ENCODE results near the gene ZCCHC8. TPM values are rescaled to one million over a fixed set of nuclear protein-coding genes. Genes with fewer than 3 reads are reported as not detected.

Gene ZCCHC8
- total RNA-seq, 2 donors from 2014 or later, result 26.2 to 26.3 TPM

DNA sequence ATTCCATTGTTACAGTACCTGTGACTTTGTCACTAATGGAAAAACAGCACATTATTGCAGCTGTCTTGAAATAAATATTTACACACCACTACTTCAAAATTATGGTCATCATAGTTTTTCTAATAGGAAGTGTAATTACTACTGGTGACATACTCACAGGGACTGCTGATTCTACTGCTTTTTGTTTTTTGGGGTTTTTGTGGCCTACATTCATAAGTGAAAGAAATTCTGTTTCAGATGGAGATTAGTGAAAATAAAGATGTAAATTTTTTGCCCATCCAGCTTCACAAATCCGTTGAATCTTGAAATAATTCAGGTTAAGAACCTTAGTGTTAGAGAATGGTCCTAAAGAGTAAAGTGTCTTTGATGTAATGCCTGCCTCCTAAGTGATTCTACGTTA is 43.8 kb upstream of the ZCCHC8 start:
- no peak overlapping the region for H3K4me3 ChIP-seq (ENCODE audit: low read length)
- TF ChIP-seq, protein P1, sequence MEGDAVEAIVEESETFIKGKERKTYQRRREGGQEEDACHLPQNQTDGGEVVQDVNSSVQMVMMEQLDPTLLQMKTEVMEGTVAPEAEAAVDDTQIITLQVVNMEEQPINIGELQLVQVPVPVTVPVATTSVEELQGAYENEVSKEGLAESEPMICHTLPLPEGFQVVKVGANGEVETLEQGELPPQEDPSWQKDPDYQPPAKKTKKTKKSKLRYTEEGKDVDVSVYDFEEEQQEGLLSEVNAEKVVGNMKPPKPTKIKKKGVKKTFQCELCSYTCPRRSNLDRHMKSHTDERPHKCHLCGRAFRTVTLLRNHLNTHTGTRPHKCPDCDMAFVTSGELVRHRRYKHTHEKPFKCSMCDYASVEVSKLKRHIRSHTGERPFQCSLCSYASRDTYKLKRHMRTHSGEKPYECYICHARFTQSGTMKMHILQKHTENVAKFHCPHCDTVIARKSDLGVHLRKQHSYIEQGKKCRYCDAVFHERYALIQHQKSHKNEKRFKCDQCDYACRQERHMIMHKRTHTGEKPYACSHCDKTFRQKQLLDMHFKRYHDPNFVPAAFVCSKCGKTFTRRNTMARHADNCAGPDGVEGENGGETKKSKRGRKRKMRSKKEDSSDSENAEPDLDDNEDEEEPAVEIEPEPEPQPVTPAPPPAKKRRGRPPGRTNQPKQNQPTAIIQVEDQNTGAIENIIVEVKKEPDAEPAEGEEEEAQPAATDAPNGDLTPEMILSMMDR (conservative IDR thresholded peaks at IDR 0.05), result no peak
- no peak overlapping the region for H3K9ac ChIP-seq (ENCODE audit: extremely low read depth, low read length, poor library complexity, severe bottlenecking)
- peaks cover 71% of the 10 kb centered on the region for H3K36me3 ChIP-seq (ENCODE audit: control insufficient read depth, insufficient read depth, low read length)
- no peaks in the 10 kb centered on the region for H3K27me3 ChIP-seq (ENCODE audit: control insufficient read depth, insufficient read depth, low read length, poor library complexity, severe bottlenecking)
- H3K9me3 Mint-ChIP-seq, result no peaks in the 10 kb centered on the region
- WGBS, 2 experiments (ENCODE audit: insufficient coverage in 1 of 2, insufficient read length in 1 of 2), result 98 to 100% methylated on average over 2 of the region's 2 CpGs
- no peak overlapping the region for H3K4me3 Mint-ChIP-seq
- DNase-seq, result no peak
- H3K9me3 ChIP-seq (ENCODE audit: control insufficient read depth, low read length), result no peaks in the 10 kb centered on the region
- H3K27ac ChIP-seq (ENCODE audit: low read depth, low read length), result no peak overlapping the region
- no peaks in the 10 kb centered on the region for H3K4me1 Mint-ChIP-seq
- H3K27ac Mint-ChIP-seq, result no peak overlapping the region
- H3K27me3 Mint-ChIP-seq (ENCODE audit: insufficient read depth), result no peaks in the 10 kb centered on the region
- no peaks in the 10 kb centered on the region for H3K4me1 ChIP-seq (ENCODE audit: control insufficient read depth, insufficient read depth, low read length)
- H3K36me3 Mint-ChIP-seq (ENCODE audit: low read depth), result peaks cover 49% of the 10 kb centered on the region

DNA sequence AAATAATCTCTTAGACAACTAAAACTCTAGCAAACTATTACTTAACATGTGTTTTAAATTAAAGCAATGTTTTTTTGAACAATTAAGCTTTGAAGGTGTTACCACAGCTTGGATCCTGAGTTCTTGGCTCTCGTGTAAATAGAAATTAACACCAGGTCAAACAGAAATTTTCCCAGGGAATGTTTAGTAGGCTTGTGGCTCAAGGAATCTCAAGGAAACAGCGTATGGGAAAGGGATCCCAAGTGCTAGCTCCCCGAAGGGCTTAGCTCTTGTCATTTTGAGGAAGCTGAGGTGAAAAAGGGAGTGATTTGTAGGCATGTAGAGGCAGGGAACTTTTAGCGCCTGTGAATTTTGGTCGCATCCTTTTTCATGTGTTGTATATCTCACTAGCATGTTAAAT is 37.8 kb upstream of the ZCCHC8 start:
- Mint-ChIP-seq H3K4me1 (no peaks in the 10 kb centered on the region), H3K27me3 (ENCODE audit: insufficient read depth) (no peaks in the 10 kb centered on the region), H3K36me3 (ENCODE audit: low read depth) (peaks cover 49% of the 10 kb centered on the region), H3K27ac (peak overlapping the region; percentile 61), H3K4me3 (no peak overlapping the region), H3K9me3 (no peaks in the 10 kb centered on the region)
- 96 to 100% methylated on average over 2 to 5 of the region's 5 CpGs for WGBS, 2 experiments (ENCODE audit: insufficient coverage in 1 of 2, insufficient read length in 1 of 2)
- TF ChIP-seq, protein P1 (conservative IDR thresholded peaks at IDR 0.05), result no peak
- Histone ChIP-seq H3K36me3 (ENCODE audit: control insufficient read depth, insufficient read depth, low read length) (peaks cover 52% of the 10 kb centered on the region), H3K27me3 (ENCODE audit: control insufficient read depth, insufficient read depth, low read length, poor library complexity, severe bottlenecking) (no peaks in the 10 kb centered on the region), H3K9ac (ENCODE audit: extremely low read depth, low read length, poor library complexity, severe bottlenecking) (no peak overlapping the region), H3K9me3 (ENCODE audit: control insufficient read depth, low read length) (no peaks in the 10 kb centered on the region), H3K4me1 (ENCODE audit: control insufficient read depth, insufficient read depth, low read length) (no peaks in the 10 kb centered on the region), H3K27ac (ENCODE audit: low read depth, low read length) (no peak overlapping the region), H3K4me3 (ENCODE audit: low read length) (no peak overlapping the region)
- peak; percentile 40 for DNase-seq

DNA sequence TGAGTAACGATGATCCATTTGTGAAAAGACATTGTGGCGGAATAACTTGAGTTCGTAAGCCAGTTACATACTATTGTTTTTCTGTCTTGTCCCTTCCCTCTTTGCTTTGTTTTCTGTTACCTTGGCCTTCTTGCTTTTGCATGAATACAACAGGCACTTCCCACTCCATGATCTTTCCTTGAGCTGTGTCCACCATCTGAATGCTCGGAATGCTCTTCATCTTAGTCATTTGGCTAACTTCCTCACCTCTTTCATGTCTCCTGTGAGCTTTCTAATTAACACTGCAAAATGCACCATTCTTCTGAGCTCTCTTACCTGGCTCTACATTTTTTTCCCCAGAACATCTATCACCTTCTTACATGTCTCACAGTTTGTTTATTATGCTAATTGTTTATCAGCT is 36.3 kb upstream of the ZCCHC8 start:
- DNase-seq, result peak; percentile 68
- H3K36me3 ChIP-seq (ENCODE audit: control insufficient read depth, insufficient read depth, low read length), result peaks cover 48% of the 10 kb centered on the region
- 88 to 100% methylated on average over 3 to 4 of the region's 4 CpGs for WGBS, 2 experiments (ENCODE audit: insufficient coverage in 1 of 2, insufficient read length in 1 of 2)
- TF ChIP-seq, protein P1 (conservative IDR thresholded peaks at IDR 0.05), result no peak
- H3K4me3 ChIP-seq (ENCODE audit: low read length), result no peak overlapping the region
- H3K9me3 ChIP-seq (ENCODE audit: control insufficient read depth, low read length), result no peaks in the 10 kb centered on the region
- Mint-ChIP-seq H3K4me1 (no peaks in the 10 kb centered on the region), H3K27me3 (ENCODE audit: insufficient read depth) (no peaks in the 10 kb centered on the region), H3K4me3 (no peak overlapping the region), H3K9me3 (no peaks in the 10 kb centered on the region), H3K27ac (peak overlapping the region; percentile 38), H3K36me3 (ENCODE audit: low read depth) (peaks cover 43% of the 10 kb centered on the region)
- no peaks in the 10 kb centered on the region for H3K4me1 ChIP-seq (ENCODE audit: control insufficient read depth, insufficient read depth, low read length)
- H3K27me3 ChIP-seq (ENCODE audit: control insufficient read depth, insufficient read depth, low read length, poor library complexity, severe bottlenecking), result no peaks in the 10 kb centered on the region
- no peak overlapping the region for H3K9ac ChIP-seq (ENCODE audit: extremely low read depth, low read length, poor library complexity, severe bottlenecking)
- H3K27ac ChIP-seq (ENCODE audit: low read depth, low read length), result no peak overlapping the region
